H1 (cell line): ENCODE measurements around the gene ARHGAP18.

Source experiments
- ASH2L ChIP-seq: fragments of 200-600, 300-600 bp; sonication (generic); IDR thresholded peaks from one replicate; pipeline ENCODE4 v1.7.1; 2017; ENCODE audit warnings: low read length
- ATF3 ChIP-seq: IDR thresholded peaks from 2 replicates; pipeline ENCODE4 v1.6.1; 2011; ENCODE audit warnings: low read depth, mild to moderate bottlenecking, low read length; ENCODE audit not compliant: insufficient read depth
- BACH1 ChIP-seq: IDR thresholded peaks from 2 replicates; pipeline ENCODE4 v1.6.1; 2012; ENCODE audit warnings: low read length, improper control_type of control experiment
- CTCF ChIP-seq, 3 experiments: IDR thresholded peaks; 1 replicate in 2 of 3; 2 replicates in 1 of 3; pipeline versions ENCODE4 v1.5.1 to v1.6.1; 2011; ENCODE audit warnings: low read length in 3 of 3, mild to moderate bottlenecking in 3 of 3, inconsistent platforms in 2 of 3, low read depth in 1 of 3, moderate library complexity in 1 of 3; ENCODE audit not compliant: insufficient read depth in 1 of 3; ENCODE audit errors: control extremely low read depth in 1 of 3
- GTF2F1 ChIP-seq: IDR thresholded peaks from 2 replicates; pipeline ENCODE4 v1.6.1; 2012; ENCODE audit warnings: low read depth, low read length, improper control_type of control experiment, borderline replicate concordance
- KDM4A ChIP-seq: IDR thresholded peaks from one replicate; pipeline ENCODE4 v1.7.1; 2012; ENCODE audit warnings: low read depth, mild to moderate bottlenecking, moderate library complexity, low read length, inconsistent platforms; ENCODE audit not compliant: severe bottlenecking
- KDM5A ChIP-seq: fragments of 200-600 bp; IDR thresholded peaks from 2 replicates; pipeline ENCODE4 v1.7.1; 2012; ENCODE audit warnings: mild to moderate bottlenecking, low read length, inconsistent platforms, mixed read lengths
- POLR2A ChIP-seq, 2 experiments: IDR thresholded peaks; 1 replicate in 1 of 2; 2 replicates in 1 of 2; pipeline ENCODE4 v1.6.1; 2011; ENCODE audit warnings: low read depth in 2 of 2, low read length in 2 of 2, mild to moderate bottlenecking in 2 of 2; ENCODE audit errors: control extremely low read depth in 1 of 2
- POLR2AphosphoS5 ChIP-seq: IDR thresholded peaks from 2 replicates; pipeline ENCODE4 v1.6.1; 2011; ENCODE audit warnings: low read depth, low read length
- RAD21 ChIP-seq, 2 experiments: IDR thresholded peaks in 1 of 2; conservative IDR thresholded peaks in 1 of 2; 2 replicates each; pipeline ENCODE4 v1.6.1; 2011; ENCODE audit warnings: low read depth in 2 of 2, low read length in 2 of 2, improper control_type of control experiment in 1 of 2, inconsistent platforms in 1 of 2, mild to moderate bottlenecking in 1 of 2, moderate library complexity in 1 of 2
- SIX5 ChIP-seq: IDR thresholded peaks from 2 replicates; pipeline ENCODE4 v1.6.1; 2011; ENCODE audit warnings: mild to moderate bottlenecking, low read depth, low read length
- SRF ChIP-seq: IDR thresholded peaks from 2 replicates; pipeline ENCODE4 v1.6.1; 2011; ENCODE audit warnings: mild to moderate bottlenecking, low read depth, low read length, moderate library complexity
- TEAD4 ChIP-seq: IDR thresholded peaks from 2 replicates; pipeline ENCODE4 v1.6.1; 2012; ENCODE audit warnings: low read depth, low read length, inconsistent platforms, mixed read lengths
- TF ChIP-seq, protein P1 (sequence below): IDR thresholded peaks from 2 replicates; pipeline ENCODE4 v1.6.1; 2012; ENCODE audit warnings: inconsistent platforms

DNA sequence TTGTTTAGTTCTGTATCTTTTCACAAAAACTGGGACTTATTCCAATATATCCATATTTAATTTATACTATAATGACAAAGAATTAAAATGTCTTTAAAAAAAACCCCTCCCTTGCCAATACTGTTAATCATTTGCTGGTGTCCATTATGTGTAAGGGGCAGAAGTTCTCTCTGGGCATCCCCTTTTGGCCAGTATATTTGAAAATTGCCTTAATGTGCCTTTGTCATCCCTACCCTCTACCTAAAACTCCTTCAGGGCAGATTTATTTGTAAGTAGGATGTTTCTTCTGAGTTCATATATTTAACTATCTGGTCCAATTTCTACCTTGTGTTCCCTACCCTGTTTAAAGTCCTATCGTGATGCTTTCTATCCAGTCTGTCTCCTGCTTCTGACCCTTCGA, 62.9 kb downstream of the ARHGAP18 start:
- no peak for TF ChIP-seq POLR2A (IDR thresholded peaks at IDR 0.05; ENCODE audit: control extremely low read depth in 1 of 2, low read depth in 2 of 2, low read length in 2 of 2)
- TF ChIP-seq SIX5, result no peak
- TF ChIP-seq BACH1, result no peak
- TF ChIP-seq CTCF (IDR thresholded peaks at IDR 0.05; ENCODE audit: control extremely low read depth in 1 of 3, insufficient read depth in 1 of 3, low read depth in 1 of 3, low read length in 3 of 3), result no peak
- no peak for TF ChIP-seq POLR2AphosphoS5
- TF ChIP-seq KDM5A, result no peak
- TF ChIP-seq ATF3, result no peak
- TF ChIP-seq TEAD4, result no peak
- TF ChIP-seq GTF2F1, result no peak
- no peak for TF ChIP-seq SRF
- TF ChIP-seq RAD21 (IDR thresholded peaks at IDR 0.05 in 1 of 2, conservative IDR thresholded peaks at IDR 0.05 in 1 of 2; ENCODE audit: low read depth in 2 of 2, low read length in 2 of 2), result no peak
- no peak for TF ChIP-seq ASH2L
- TF ChIP-seq, protein P1, sequence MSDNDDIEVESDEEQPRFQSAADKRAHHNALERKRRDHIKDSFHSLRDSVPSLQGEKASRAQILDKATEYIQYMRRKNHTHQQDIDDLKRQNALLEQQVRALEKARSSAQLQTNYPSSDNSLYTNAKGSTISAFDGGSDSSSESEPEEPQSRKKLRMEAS, result no peak
- no peak for TF ChIP-seq KDM4A
